ENCODE results near the gene HBQ1. TPM values are rescaled to one million over a fixed set of nuclear protein-coding genes. Genes with fewer than 3 reads are reported as not detected.
A peak's percentile ranks its signal among the peaks of the same experiment; 100 is the strongest.
"Not testable (repeated sequence)": the region's sequence is repeated elsewhere in the genome, so short reads cannot be mapped to it uniquely, and the experiment has no call there.

HBQ1 gene
- total RNA-seq, 1 donor from 2014 or later: 1.1 TPM

DNA sequence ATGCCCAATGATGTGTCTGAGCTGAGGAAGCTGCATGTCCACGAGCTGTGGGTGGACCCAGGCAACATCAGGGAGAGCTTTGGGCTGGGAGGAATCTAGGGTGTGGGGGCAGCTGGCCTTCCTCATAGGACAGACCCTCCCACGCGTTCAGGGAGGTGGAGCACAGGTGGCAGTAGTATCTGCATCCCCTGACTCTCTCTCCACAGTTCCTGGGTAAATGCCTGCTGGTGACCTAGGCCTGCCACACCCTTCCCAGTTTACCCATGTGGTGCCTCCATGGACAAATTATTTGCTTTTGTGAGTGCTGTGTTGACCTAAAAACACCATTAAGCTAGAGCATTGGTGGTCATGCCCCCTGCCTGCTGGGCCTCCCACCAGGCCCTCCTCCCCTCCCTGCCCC lies 11.2 kb upstream of the HBQ1 start:
- DNase-seq (ENCODE audit: extremely low spot score, unreplicated experiment): no peak
- H3K27me3 Mint-ChIP-seq: peaks cover 75% of the 10 kb centered on the region
- H3K4me3 Mint-ChIP-seq: no peak overlapping the region
- H3K36me3 Mint-ChIP-seq: no peaks in the 10 kb centered on the region
- H3K27ac Mint-ChIP-seq: no peak overlapping the region
- TF ChIP-seq, protein P1, sequence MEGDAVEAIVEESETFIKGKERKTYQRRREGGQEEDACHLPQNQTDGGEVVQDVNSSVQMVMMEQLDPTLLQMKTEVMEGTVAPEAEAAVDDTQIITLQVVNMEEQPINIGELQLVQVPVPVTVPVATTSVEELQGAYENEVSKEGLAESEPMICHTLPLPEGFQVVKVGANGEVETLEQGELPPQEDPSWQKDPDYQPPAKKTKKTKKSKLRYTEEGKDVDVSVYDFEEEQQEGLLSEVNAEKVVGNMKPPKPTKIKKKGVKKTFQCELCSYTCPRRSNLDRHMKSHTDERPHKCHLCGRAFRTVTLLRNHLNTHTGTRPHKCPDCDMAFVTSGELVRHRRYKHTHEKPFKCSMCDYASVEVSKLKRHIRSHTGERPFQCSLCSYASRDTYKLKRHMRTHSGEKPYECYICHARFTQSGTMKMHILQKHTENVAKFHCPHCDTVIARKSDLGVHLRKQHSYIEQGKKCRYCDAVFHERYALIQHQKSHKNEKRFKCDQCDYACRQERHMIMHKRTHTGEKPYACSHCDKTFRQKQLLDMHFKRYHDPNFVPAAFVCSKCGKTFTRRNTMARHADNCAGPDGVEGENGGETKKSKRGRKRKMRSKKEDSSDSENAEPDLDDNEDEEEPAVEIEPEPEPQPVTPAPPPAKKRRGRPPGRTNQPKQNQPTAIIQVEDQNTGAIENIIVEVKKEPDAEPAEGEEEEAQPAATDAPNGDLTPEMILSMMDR (conservative IDR thresholded peaks at IDR 0.05): no peak
- no peaks in the 10 kb centered on the region for H3K9me3 Mint-ChIP-seq
- H3K4me1 Mint-ChIP-seq (ENCODE audit: unreplicated experiment): no peaks in the 10 kb centered on the region

DNA sequence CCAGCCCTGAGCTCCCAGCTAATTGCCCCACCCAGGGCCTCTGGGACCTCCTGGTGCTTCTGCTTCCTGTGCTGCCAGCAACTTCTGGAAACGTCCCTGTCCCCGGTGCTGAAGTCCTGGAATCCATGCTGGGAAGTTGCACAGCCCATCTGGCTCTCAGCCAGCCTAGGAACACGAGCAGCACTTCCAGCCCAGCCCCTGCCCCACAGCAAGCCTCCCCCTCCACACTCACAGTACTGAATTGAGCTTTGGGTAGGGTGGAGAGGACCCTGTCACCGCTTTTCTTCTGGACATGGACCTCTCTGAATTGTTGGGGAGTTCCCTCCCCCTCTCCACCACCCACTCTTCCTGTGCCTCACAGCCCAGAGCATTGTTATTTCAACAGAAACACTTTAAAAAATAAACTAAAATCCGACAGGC lies 10.2 kb upstream of the HBQ1 start:
- not testable (repeated sequence) for H3K4me1 Mint-ChIP-seq (ENCODE audit: unreplicated experiment); DNase-seq (ENCODE audit: extremely low spot score, unreplicated experiment); H3K4me3 Mint-ChIP-seq; H3K9me3 Mint-ChIP-seq; H3K36me3 Mint-ChIP-seq; H3K27ac Mint-ChIP-seq
- peaks cover 84% of the 10 kb centered on the region for H3K27me3 Mint-ChIP-seq

DNA sequence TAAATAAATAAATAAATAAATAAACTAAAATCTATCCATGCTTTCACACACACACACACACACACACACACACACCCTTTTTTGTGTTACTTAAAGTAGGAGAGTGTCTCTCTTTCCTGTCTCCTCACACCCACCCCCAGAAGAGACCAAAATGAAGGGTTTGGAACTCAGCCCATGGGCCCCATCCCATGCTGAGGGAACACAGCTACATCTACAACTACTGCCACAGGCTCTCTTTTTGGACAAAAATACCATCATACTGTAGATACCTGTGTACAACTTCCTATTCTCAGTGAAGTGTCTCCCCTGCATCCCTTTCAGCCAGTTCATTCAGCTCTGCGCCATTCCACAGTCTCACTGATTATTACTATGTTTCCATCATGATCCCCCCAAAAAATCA lies 9.5 kb upstream of the HBQ1 start:
- Mint-ChIP-seq H3K27ac (no peak overlapping the region), H3K4me3 (no peak overlapping the region), H3K9me3 (no peaks in the 10 kb centered on the region), H3K27me3 (peaks cover 84% of the 10 kb centered on the region), H3K36me3 (no peaks in the 10 kb centered on the region), H3K4me1 (ENCODE audit: unreplicated experiment) (no peaks in the 10 kb centered on the region)
- no peak for DNase-seq (ENCODE audit: extremely low spot score, unreplicated experiment)
- TF ChIP-seq, protein P1 (conservative IDR thresholded peaks at IDR 0.05): no peak

DNA sequence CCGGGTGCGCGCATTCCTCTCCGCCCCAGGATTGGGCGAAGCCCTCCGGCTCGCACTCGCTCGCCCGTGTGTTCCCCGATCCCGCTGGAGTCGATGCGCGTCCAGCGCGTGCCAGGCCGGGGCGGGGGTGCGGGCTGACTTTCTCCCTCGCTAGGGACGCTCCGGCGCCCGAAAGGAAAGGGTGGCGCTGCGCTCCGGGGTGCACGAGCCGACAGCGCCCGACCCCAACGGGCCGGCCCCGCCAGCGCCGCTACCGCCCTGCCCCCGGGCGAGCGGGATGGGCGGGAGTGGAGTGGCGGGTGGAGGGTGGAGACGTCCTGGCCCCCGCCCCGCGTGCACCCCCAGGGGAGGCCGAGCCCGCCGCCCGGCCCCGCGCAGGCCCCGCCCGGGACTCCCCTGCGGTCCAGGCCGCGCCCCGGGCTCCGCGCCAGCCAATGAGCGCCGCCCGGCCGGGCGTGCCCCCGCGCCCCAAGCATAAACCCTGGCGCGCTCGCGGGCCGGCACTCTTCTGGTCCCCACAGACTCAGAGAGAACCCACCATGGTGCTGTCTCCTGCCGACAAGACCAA lies 7.8 kb upstream of the HBQ1 start, which contains the start of gene HBA2:
Gene HBA2, plus strand, starts transcription at position 503 of the 568 bp plus-strand sequence. Its CDS starts 37 bp downstream, at position 540.
- H3K4me3 Mint-ChIP-seq; DNase-seq (ENCODE audit: extremely low spot score, unreplicated experiment); H3K4me1 Mint-ChIP-seq (ENCODE audit: unreplicated experiment); H3K27ac Mint-ChIP-seq; H3K9me3 Mint-ChIP-seq; H3K36me3 Mint-ChIP-seq: not testable (repeated sequence)
- H3K27me3 Mint-ChIP-seq: peaks cover 77% of the 10 kb centered on the region

DNA sequence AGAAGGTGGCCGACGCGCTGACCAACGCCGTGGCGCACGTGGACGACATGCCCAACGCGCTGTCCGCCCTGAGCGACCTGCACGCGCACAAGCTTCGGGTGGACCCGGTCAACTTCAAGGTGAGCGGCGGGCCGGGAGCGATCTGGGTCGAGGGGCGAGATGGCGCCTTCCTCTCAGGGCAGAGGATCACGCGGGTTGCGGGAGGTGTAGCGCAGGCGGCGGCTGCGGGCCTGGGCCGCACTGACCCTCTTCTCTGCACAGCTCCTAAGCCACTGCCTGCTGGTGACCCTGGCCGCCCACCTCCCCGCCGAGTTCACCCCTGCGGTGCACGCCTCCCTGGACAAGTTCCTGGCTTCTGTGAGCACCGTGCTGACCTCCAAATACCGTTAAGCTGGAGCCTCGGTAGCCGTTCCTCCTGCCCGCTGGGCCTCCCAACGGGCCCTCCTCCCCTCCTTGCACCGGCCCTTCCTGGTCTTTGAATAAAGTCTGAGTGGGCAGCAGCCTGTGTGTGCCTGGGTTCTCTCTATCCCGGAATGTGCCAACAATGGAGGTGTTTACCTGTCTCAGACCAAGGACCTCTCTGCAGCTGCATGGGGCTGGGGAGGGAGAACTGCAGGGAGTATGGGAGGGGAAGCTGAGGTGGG lies 6.9 kb upstream of the HBQ1 start:
- H3K9me3 Mint-ChIP-seq; H3K36me3 Mint-ChIP-seq; H3K4me3 Mint-ChIP-seq; DNase-seq (ENCODE audit: extremely low spot score, unreplicated experiment); H3K27ac Mint-ChIP-seq; H3K4me1 Mint-ChIP-seq (ENCODE audit: unreplicated experiment): not testable (repeated sequence)
- peaks cover 77% of the 10 kb centered on the region for H3K27me3 Mint-ChIP-seq

DNA sequence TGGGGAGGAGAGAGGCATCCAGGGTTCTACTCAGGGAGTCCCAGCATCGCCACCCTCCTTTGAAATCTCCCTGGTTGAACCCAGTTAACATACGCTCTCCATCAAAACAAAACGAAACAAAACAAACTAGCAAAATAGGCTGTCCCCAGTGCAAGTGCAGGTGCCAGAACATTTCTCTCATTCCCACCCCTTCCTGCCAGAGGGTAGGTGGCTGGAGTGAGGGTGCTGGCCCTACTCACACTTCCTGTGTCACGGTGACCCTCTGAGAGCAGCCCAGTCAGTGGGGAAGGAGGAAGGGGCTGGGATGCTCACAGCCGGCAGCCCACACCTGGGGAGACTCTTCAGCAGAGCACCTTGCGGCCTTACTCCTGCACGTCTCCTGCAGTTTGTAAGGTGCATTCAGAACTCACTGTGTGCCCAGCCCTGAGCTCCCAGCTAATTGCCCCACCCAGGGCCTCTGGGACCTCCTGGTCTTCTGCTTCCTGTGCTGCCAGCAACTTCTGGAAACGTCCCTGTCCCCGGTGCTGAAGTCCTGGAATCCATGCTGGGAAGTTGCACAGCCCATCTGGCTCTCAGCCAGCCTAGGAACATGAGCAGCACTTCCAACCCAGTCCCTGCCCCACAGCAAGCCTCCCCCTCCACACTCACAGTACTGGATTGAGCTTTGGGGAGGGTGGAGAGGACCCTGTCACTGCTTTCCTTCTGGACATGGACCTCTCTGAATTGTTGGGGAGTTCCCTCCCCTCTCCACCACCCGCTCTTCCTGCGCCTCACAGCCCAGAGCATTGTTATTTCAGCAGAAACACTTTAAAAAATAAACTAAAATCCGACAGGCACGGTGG lies 6.1 kb upstream of the HBQ1 start:
- not testable (repeated sequence) for DNase-seq (ENCODE audit: extremely low spot score, unreplicated experiment); H3K36me3 Mint-ChIP-seq; H3K9me3 Mint-ChIP-seq; H3K4me1 Mint-ChIP-seq (ENCODE audit: unreplicated experiment); H3K27ac Mint-ChIP-seq
- H3K4me3 Mint-ChIP-seq: peak overlapping the region; percentile 39
- peaks cover 75% of the 10 kb centered on the region for H3K27me3 Mint-ChIP-seq

DNA sequence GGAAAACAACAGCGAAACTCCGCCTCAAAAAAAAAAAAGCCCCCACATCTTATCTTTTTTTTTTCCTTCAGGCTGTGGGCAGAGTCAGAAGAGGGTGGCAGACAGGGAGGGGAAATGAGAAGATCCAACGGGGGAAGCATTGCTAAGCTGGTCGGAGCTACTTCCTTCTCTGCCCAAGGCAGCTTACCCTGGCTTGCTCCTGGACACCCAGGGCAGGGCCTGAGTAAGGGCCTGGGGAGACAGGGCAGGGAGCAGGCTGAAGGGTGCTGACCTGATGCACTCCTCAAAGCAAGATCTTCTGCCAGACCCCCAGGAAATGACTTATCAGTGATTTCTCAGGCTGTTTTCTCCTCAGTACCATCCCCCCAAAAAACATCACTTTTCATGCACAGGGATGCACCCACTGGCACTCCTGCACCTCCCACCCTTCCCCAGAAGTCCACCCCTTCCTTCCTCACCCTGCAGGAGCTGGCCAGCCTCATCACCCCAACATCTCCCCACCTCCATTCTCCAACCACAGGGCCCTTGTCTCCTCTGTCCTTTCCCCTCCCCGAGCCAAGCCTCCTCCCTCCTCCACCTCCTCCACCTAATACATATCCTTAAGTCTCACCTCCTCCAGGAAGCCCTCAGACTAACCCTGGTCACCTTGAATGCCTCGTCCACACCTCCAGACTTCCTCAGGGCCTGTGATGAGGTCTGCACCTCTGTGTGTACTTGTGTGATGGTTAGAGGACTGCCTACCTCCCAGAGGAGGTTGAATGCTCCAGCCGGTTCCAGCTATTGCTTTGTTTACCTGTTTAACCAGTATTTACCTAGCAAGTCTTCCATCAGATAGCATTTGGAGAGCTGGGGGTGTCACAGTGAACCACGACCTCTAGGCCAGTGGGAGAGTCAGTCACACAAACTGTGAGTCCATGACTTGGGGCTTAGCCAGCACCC lies 5.0 kb upstream of the HBQ1 start:
- Mint-ChIP-seq H3K4me3 (peak overlapping the region; percentile 44), H3K27me3 (peaks cover 74% of the 10 kb centered on the region), H3K27ac (no peak overlapping the region), H3K4me1 (ENCODE audit: unreplicated experiment) (peaks cover 6% of the 10 kb centered on the region), H3K36me3 (no peaks in the 10 kb centered on the region), H3K9me3 (no peaks in the 10 kb centered on the region)
- TF ChIP-seq, protein P1 (conservative IDR thresholded peaks at IDR 0.05): no peak
- DNase-seq (ENCODE audit: extremely low spot score, unreplicated experiment): no peak

DNA sequence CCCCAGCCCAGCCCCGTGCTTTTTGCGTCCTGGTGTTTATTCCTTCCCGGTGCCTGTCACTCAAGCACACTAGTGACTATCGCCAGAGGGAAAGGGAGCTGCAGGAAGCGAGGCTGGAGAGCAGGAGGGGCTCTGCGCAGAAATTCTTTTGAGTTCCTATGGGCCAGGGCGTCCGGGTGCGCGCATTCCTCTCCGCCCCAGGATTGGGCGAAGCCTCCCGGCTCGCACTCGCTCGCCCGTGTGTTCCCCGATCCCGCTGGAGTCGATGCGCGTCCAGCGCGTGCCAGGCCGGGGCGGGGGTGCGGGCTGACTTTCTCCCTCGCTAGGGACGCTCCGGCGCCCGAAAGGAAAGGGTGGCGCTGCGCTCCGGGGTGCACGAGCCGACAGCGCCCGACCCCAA lies 4.3 kb upstream of the HBQ1 start:
- H3K4me1 Mint-ChIP-seq (ENCODE audit: unreplicated experiment); H3K4me3 Mint-ChIP-seq; H3K36me3 Mint-ChIP-seq; H3K9me3 Mint-ChIP-seq; H3K27ac Mint-ChIP-seq; DNase-seq (ENCODE audit: extremely low spot score, unreplicated experiment): not testable (repeated sequence)
- H3K27me3 Mint-ChIP-seq: peaks cover 67% of the 10 kb centered on the region

DNA sequence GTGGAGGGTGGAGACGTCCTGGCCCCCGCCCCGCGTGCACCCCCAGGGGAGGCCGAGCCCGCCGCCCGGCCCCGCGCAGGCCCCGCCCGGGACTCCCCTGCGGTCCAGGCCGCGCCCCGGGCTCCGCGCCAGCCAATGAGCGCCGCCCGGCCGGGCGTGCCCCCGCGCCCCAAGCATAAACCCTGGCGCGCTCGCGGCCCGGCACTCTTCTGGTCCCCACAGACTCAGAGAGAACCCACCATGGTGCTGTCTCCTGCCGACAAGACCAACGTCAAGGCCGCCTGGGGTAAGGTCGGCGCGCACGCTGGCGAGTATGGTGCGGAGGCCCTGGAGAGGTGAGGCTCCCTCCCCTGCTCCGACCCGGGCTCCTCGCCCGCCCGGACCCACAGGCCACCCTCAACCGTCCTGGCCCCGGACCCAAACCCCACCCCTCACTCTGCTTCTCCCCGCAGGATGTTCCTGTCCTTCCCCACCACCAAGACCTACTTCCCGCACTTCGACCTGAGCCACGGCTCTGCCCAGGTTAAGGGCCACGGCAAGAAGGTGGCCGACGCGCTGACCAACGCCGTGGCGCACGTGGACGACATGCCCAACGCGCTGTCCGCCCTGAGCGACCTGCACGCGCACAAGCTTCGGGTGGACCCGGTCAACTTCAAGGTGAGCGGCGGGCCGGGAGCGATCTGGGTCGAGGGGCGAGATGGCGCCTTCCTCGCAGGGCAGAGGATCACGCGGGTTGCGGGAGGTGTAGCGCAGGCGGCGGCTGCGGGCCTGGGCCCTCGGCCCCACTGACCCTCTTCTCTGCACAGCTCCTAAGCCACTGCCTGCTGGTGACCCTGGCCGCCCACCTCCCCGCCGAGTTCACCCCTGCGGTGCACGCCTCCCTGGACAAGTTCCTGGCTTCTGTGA lies 3.5 kb upstream of the HBQ1 start, which contains the start of gene HBA1:
Gene HBA1, plus strand, starts transcription at position 204 of the 906 bp plus-strand sequence. Its CDS starts 37 bp downstream, at position 241.
- Mint-ChIP-seq H3K4me3 (peak within 1 kb of the TSS; percentile 65), H3K27me3 (peaks cover 60% of the 10 kb centered on the region)
- H3K27ac Mint-ChIP-seq; H3K36me3 Mint-ChIP-seq; H3K9me3 Mint-ChIP-seq; H3K4me1 Mint-ChIP-seq (ENCODE audit: unreplicated experiment); DNase-seq (ENCODE audit: extremely low spot score, unreplicated experiment): not testable (repeated sequence)
